Spinal cord (tissue), 10 donors: ENCODE measurements around the gene BTG1. TPM values are rescaled to one million over a fixed set of nuclear protein-coding genes. Genes with fewer than 3 reads are reported as not detected.

Experiments used
- DNase-seq, 6 donors: peaks; one replicate each; pipeline versions ENCODE4 v3.0.0 to v3.0.0-alpha.2; 2013 to 2015; ENCODE audit warnings: low spot score in 6 of 6, low read depth in 4 of 6
- H3K27ac ChIP-seq: one replicate; pipeline ENCODE4 v1.5.1; 2013; ENCODE audit warnings: low read depth, low read length, control low read depth
- H3K27me3 ChIP-seq: one replicate; pipeline ENCODE4 v1.6.1; 2013; ENCODE audit warnings: low read length; ENCODE audit not compliant: control insufficient read depth, insufficient read depth
- H3K36me3 ChIP-seq: one replicate; pipeline ENCODE4 v1.6.1; 2013; ENCODE audit warnings: low read length; ENCODE audit not compliant: control insufficient read depth, insufficient read depth
- H3K4me1 ChIP-seq: one replicate; pipeline ENCODE4 v1.6.1; 2013; ENCODE audit warnings: low read length; ENCODE audit not compliant: control insufficient read depth, insufficient read depth
- H3K4me3 ChIP-seq: one replicate; pipeline ENCODE4 v1.5.1; 2013; ENCODE audit warnings: low read depth, low read length, control low read depth
- H3K9me3 ChIP-seq: one replicate; pipeline ENCODE4 v1.6.1; 2013; ENCODE audit warnings: low read length; ENCODE audit not compliant: control insufficient read depth, insufficient read depth
- WGBS: methylation state at CpG from one replicate; pipeline ENCODE4 v1.1.5; 2013; ENCODE audit warnings: missing lambda C conversion rate; ENCODE audit not compliant: insufficient coverage; 5-methylcytosine and 5-hydroxymethylcytosine counted together
- polyA plus RNA-seq, 2 donors: library from polyadenylated mRNA; unstranded; fragments of 120-200 nt; gene quantifications; one replicate each; pipeline ENCODE4 v1.2.1, GENCODE V29; 2013; ENCODE audit not compliant: insufficient read length in 2 of 2
- total RNA-seq, 2 donors: library from RNA; depleted of rRNA in 1 of 2; stranded (reverse); fragments of 120-200 nt in 1 of 2; fragments of >200 nt in 1 of 2; gene quantifications; one replicate each; pipeline versions ENCODE4 v1.2.3 to v1.2.4, GENCODE V29; 2013 to 2014
- donor health status: healthy.

BTG1 gene
- total and polyA plus RNA-seq, 4 donors = 15.5 to 65.9 (median 42.8) TPM

- H3K4me3 ChIP-seq = peak overlapping the region; percentile 85
Measured at GRCh38 chr12:92143258-92143657, 2.4 kb downstream of the BTG1 start.

GRCh38 chr12:92142251-92142926 is 3.3 kb downstream of the BTG1 start:
- DNase-seq = peak in 1 of 6 donors; percentile 35
- Histone ChIP-seq H3K4me3 (peak overlapping the region; percentile 85), H3K9me3 (no peaks in the 10 kb centered on the region), H3K27me3 (no peaks in the 10 kb centered on the region), H3K27ac (peak overlapping the region; percentile 97), H3K36me3 (no peaks in the 10 kb centered on the region), H3K4me1 (no peaks in the 10 kb centered on the region)
- WGBS = no CpG with 5 or more reads among the region's 5 CpGs

More at GRCh38 chr12:92143258-92143657, 2.4 kb downstream of the BTG1 start:
- Histone ChIP-seq H3K4me1 (no peaks in the 10 kb centered on the region), H3K36me3 (no peaks in the 10 kb centered on the region), H3K27me3 (no peaks in the 10 kb centered on the region), H3K27ac (peak overlapping the region; percentile 97), H3K9me3 (no peaks in the 10 kb centered on the region)
- WGBS = no CpG with 5 or more reads among the region's 1 CpG
- DNase-seq = peak in 1 of 6 donors; percentile 67

DNA sequence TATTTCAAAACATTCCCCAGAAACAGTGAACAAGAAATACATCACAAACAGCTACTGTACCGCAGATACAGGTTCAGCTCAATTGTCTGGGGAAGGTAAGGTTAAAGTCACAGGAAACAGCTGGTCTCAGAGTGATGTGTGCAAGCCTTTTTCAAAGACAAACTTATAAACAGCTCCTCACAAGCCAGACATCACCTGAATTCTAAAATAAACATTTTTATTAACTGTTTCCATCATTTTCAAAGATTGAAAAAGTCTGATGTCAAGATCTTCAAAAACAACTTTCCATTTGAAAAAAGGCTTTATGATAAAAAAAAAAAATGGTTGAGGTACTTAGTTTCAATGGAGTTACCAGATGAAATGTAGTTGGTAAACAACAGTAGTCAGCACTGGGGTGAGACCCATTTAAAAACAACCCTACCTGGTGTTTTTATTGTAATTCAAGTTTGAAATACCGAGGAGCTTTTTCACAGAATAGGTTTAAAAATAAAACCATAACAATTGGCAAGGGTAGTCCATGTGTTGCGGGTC is 4.0 kb downstream of the BTG1 start:
- WGBS = no CpG with 5 or more reads among the region's 3 CpGs
- peak overlapping the region; percentile 30 for H3K27ac ChIP-seq
- DNase-seq = peak in 1 of 6 donors; percentile 59

GRCh38 chr12:92140896-92141536 is 4.6 kb downstream of the BTG1 start:
- no CpG with 5 or more reads among the region's 4 CpGs for WGBS
- Histone ChIP-seq H3K27me3 (no peaks in the 10 kb centered on the region), H3K27ac (no peak overlapping the region), H3K4me1 (no peaks in the 10 kb centered on the region), H3K9me3 (no peaks in the 10 kb centered on the region), H3K4me3 (peak overlapping the region; percentile 85), H3K36me3 (no peaks in the 10 kb centered on the region)
- DNase-seq = peak in 1 of 6 donors; percentile 55

More for the DNA sequence above, 4.0 kb downstream of the BTG1 start:
- no peaks in the 10 kb centered on the region for H3K27me3 ChIP-seq
- H3K4me1 ChIP-seq = no peaks in the 10 kb centered on the region
- H3K4me3 ChIP-seq = peak overlapping the region; percentile 85
- H3K9me3 ChIP-seq = no peaks in the 10 kb centered on the region
- H3K36me3 ChIP-seq = no peaks in the 10 kb centered on the region

- WGBS = no CpG with 5 or more reads among the region's 2 CpGs
- Histone ChIP-seq H3K4me3 (peak overlapping the region; percentile 85), H3K27me3 (no peaks in the 10 kb centered on the region), H3K4me1 (no peaks in the 10 kb centered on the region), H3K27ac (peak overlapping the region; percentile 61), H3K9me3 (no peaks in the 10 kb centered on the region), H3K36me3 (no peaks in the 10 kb centered on the region)
- DNase-seq = no peak
Measured at GRCh38 chr12:92140156-92140555, 5.5 kb downstream of the BTG1 start.

- Histone ChIP-seq H3K27ac (peak overlapping the region; percentile 61), H3K4me3 (peak overlapping the region; percentile 85), H3K27me3 (no peaks in the 10 kb centered on the region), H3K36me3 (no peaks in the 10 kb centered on the region), H3K9me3 (no peaks in the 10 kb centered on the region), H3K4me1 (no peaks in the 10 kb centered on the region)
- DNase-seq = peak in 1 of 6 donors; percentile 70
- WGBS = 5% methylated on average over 2 of the region's 2 CpGs
Measured at GRCh38 chr12:92139634-92140150, 6.0 kb downstream of the BTG1 start.

GRCh38 chr12:92138626-92139025 is 7.0 kb downstream of the BTG1 start:
- Histone ChIP-seq H3K36me3 (no peaks in the 10 kb centered on the region), H3K4me1 (peaks cover 3% of the 10 kb centered on the region), H3K27ac (peak overlapping the region; percentile 44), H3K27me3 (no peaks in the 10 kb centered on the region), H3K9me3 (no peaks in the 10 kb centered on the region), H3K4me3 (peak overlapping the region; percentile 16)
- DNase-seq = peak in 1 of 6 donors; percentile 50

- Histone ChIP-seq H3K4me1 (peaks cover 3% of the 10 kb centered on the region), H3K9me3 (no peaks in the 10 kb centered on the region), H3K36me3 (no peaks in the 10 kb centered on the region), H3K4me3 (peak overlapping the region; percentile 16), H3K27me3 (no peaks in the 10 kb centered on the region), H3K27ac (no peak overlapping the region)
- WGBS = no CpG with 5 or more reads among the region's 1 CpG
- no peak for DNase-seq
Measured at GRCh38 chr12:92138144-92138543, 7.5 kb downstream of the BTG1 start.

GRCh38 chr12:92136965-92137721 is 8.5 kb downstream of the BTG1 start:
- no peaks in the 10 kb centered on the region for H3K9me3 ChIP-seq
- peaks cover 3% of the 10 kb centered on the region for H3K4me1 ChIP-seq
- H3K4me3 ChIP-seq = peak overlapping the region; percentile 16
- H3K27ac ChIP-seq = peak overlapping the region; percentile 17
- peak in 1 of 6 donors; percentile 59 for DNase-seq
- H3K27me3 ChIP-seq = no peaks in the 10 kb centered on the region
- H3K36me3 ChIP-seq = no peaks in the 10 kb centered on the region
- WGBS = no CpG with 5 or more reads among the region's 3 CpGs
